GM19395 (cell line): Measurements from ENCODE around the gene TMED6.
"Not testable (repeated sequence)": the region's sequence is repeated elsewhere in the genome, so short reads cannot be mapped to it uniquely, and the experiment has no call there.

ENCODE experiments used
- ATAC-seq: cut with Tn5 transposase; IDR thresholded peaks from one replicate; pipeline ENCODE4 v1.9.1; 2021; ENCODE audit warnings: mild to moderate bottlenecking, moderate library complexity; ENCODE audit not compliant: unreplicated experiment

Gene TMED6

DNA sequence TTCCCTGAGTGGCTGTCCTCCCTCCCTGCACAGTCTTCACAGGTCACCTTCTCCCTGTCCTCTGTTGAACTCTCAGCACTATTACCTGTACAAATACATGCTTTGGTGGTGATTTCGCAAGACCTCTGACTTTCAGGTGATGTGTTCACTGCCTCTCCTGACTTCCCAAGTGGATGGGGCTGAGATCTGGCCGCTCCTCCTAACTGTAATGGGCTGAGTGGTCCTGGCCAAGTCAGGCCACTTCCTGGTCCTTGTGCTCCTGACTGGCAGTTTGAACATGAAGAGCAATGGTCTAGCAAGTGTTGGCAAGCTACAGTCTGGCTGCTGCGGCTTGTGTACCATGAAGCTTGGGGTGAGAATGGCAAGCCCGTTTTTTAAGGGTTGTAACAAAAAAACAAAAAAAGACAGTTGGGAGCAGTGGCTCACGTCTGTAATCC, 11.7 kb upstream of the TMED6 start:
- no peak for ATAC-seq

- not testable (repeated sequence) for ATAC-seq
Measured at GRCh38 chr16:69360070-69360469, 8.5 kb upstream of the TMED6 start.

DNA sequence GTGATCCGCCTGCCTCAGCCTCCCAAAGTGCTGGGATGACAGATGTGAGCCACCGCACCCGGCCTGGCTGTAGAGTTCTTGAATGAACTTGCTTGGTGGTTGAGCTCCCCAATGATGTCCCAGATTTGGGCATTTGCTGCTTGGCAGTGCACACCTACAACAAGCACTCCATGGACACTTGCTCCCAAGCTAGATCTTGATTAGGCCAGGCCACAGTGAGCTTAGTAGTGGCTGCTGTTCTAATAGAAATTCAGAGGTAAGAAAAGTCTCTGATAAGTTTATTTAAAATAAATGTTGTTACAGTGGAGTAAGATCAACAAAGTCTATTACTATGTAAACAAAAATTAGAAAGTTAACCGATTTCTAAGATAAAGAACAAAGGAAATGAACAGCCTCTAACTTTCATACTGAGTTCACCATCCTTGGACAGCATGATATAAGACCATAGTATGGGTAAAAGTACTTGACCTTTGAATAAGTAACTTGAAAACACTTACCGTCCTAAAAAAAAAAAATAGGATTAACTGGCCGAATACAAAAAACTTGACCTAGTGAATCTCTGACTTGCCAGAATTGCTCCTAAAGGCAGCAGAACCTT, 951 bp downstream of the TMED6 start:
- ATAC-seq, result no peak

DNA sequence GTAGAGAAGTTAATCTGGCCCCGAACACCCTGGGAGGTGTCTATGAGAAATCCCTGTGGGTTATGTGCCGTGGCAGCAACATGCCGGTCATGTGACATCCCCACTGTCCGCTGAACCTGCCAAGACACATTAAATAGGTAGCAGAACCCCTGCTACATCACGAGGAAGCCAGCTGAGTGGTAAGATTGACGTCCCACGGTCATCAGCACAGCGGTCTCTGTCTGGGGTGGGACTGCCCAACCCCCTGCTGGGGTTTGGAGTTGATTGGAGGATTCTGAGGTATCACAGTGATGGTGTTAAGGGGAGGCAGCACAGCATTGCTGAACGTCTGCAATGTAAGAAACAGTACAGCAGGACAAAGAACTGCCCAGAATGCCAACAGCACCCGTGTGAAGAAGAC, 2.0 kb downstream of the TMED6 start:
- ATAC-seq, result no peak

GRCh38 chr16:69348222-69348621, 3.4 kb downstream of the TMED6 start:
- ATAC-seq, result no peak

GRCh38 chr16:69346683-69347082, 4.9 kb downstream of the TMED6 start:
- no peak for ATAC-seq

- no peak for ATAC-seq
Measured at GRCh38 chr16:69345923-69346322, 5.7 kb downstream of the TMED6 start.

GRCh38 chr16:69344171-69344570, 7.4 kb downstream of the TMED6 start:
- no peak for ATAC-seq

- no peak for ATAC-seq
Measured at GRCh38 chr16:69340095-69340644, 11.4 kb downstream of the TMED6 start.

- ATAC-seq, result peak; percentile 93
Measured at GRCh38 chr16:69339289-69340094, 12.1 kb downstream of the TMED6 start, which contains the start of the genes COG8 and NIP7. Gene COG8, minus strand, starts transcription at chr16:69339564. Its CDS starts 12 bp downstream, at chr16:69339552. Gene NIP7, plus strand, starts transcription at chr16:69339772. Its CDS starts 58 bp downstream, at chr16:69339830.

DNA sequence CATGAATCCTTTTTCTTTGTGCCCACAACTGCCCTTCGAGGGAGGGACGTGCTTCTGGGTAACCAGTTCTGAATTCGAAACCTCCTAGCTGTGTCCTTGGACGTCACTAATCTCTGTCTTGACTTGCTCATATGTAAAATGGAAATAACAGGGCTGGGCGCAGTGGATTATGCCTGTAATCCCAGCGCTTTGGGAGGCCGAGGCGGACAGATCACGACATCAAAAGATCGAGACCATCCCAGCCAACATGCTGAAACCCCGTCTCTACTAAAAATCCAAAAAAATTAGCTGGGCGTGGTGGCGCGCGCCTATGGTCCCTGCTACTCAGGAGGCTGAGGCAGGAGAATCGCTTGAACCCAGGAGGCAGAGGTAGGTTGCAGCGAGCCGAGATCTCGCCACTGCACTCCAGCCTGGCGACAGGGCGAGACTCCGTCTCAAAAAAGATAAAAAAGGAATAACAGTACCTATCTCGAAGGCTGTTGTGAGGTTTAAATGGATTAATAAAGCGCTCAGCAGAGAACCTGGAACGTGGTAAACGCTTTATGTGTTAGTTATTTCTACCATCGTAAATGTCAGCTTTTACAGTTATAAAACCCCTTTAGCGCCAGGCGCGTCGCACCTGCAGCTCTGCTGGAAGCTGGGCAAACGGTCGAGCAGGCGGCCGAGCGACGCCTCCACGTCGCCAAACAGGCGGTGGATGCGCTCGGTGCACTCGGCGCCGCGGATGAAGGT, 12.9 kb downstream of the TMED6 start:
- ATAC-seq, result no peak

DNA sequence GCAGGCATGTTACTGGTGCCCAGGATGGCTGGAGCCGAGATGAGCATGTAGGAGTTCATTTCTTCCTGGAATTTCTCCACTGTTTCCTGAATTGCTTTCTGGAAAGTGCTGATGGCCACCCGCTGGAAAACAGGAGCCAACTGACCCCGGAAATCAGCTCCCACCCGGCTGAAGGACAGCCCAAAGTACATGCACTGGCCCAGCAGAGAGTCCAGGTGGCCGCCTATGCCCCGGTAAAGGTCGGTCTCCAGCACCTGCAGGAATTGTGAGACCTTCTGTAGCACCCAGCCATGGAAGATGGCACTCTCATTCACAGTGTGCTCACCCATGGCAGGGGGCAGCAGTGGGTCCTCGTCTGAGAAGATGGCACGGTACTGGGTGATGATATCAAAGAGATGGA, 16.9 kb downstream of the TMED6 start:
- no peak for ATAC-seq

GRCh38 chr16:69330286-69331109, 21.1 kb downstream of the TMED6 start, which contains the start of gene PDF:
Gene PDF, minus strand, starts transcription at chr16:69330588. Its CDS starts 18 bp downstream, at chr16:69330570.
- peak; percentile 92 for ATAC-seq

DNA sequence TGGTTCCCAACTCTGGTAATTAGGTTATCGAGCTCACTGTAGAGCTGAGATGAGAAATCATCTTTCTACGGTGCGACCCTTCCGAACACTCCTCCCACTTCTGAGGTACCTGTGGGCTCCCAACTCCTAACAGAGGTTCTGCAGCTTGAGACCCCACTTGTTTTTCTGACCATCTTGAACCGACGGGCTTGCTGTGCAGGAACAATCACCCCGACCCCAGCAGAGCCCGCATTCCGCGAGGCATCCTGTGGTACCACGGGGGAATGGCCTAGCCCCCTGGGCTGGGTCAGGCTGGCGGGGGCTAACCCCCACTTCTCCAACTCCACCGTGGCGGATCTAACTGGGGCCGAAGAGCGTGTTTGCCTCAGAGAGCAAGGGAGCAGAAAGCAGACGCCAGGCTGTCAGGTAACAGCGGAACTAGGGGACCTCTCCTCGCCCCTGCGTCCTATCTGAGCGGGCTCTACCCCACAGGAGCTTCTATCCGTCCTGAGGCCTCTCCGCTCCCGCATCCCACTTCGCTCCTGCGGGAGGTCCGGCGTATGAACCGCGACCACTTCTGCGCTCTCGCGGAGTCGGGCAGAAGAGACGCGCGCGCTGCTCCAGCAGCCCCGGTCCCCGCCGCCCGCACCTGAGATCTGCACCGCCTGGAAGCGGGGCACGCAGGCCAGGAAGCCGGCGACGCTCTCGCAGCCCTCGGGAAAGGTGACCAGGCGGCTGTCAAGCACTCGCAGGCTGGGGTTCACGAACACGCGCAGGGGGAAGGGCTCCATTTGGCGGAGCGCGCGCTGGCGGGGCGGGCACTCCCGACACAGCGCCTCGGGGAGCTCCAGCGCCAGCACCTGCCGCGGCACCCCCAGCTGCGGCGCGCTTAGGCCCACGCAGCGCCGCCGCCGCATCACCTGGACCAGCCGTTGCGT, 22.0 kb downstream of the TMED6 start:
- ATAC-seq, result peak; percentile 39

DNA sequence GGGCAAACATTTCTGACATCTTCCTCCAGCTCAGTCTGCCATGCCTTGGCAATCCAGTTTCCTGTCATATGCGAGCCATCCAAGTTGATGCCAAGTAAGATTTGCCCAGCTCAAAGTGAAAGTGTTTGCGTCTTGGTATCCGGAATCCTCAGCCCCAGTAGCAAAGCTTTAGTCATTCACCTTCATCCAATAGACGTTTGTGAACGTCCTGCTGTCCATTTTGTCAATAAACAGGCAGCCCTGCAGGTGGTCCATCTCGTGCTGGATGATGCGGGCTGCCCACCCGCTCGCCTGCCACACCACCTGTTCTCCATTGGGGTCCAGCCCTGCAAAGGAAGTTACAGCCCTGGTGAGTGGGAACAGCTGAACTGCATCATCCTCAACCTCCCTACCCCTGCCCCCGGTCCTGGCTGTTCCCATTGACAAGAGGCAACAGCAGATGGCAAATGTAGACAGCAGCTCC, 22.7 kb downstream of the TMED6 start:
- ATAC-seq, result no peak

- no peak for ATAC-seq
Measured at GRCh38 chr16:69327585-69328310, 23.8 kb downstream of the TMED6 start.

GRCh38 chr16:69326172-69326873, 25.3 kb downstream of the TMED6 start:
- ATAC-seq, result no peak

- ATAC-seq, result no peak
Measured at GRCh38 chr16:69325784-69326171, 25.8 kb downstream of the TMED6 start.
